ENCODE measurements around the gene KCNIP3.

Gene KCNIP3

GRCh38 chr2:95316466-95317122 lies 19.4 kb downstream of the KCNIP3 start:
- Histone ChIP-seq H3K9me3 (ENCODE audit: low read depth, low read length) (no peaks in the 10 kb centered on the region), H3K9ac (ENCODE audit: insufficient read length) (no peak overlapping the region), H3K36me3 (ENCODE audit: insufficient read depth, low read length) (no peaks in the 10 kb centered on the region), H3K4me3 (no peak overlapping the region), H3K27ac (no peak overlapping the region)
- DNase-seq (ENCODE audit: low read depth, low spot score): no peak
- TF ChIP-seq POLR2AphosphoS5 (IDR thresholded peaks at IDR 0.05; ENCODE audit: borderline replicate concordance, low read depth, low read length) (no peak), FOXP2 (optimal IDR thresholded peaks at IDR 0.05; ENCODE audit: control extremely low read depth, extremely low read length, insufficient read depth) (no peak), EZH2 (IDR thresholded peaks at IDR 0.05) (no peak)

DNA sequence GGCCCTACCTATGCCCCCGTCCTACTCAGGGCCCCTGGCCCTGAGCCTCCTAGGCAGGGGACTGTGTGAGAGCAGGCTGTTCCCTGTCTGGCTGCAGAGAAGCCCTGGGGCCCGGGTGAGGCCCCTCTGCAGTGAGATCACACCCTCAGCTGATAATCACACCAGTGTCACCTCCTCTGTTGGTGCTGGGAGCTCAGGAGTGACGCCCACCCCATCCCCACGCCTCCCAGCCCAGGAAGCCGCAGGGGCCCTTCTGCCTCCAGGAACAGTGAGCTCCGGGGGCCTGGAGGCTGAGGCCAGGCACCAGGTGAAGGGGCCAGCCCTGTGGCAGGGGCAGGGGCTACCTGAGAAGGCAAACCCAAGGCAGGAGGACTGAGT lies 20.0 kb downstream of the KCNIP3 start:
- TF ChIP-seq FOXP2 (optimal IDR thresholded peaks at IDR 0.05; ENCODE audit: control extremely low read depth, extremely low read length, insufficient read depth) (no peak), POLR2AphosphoS5 (IDR thresholded peaks at IDR 0.05; ENCODE audit: borderline replicate concordance, low read depth, low read length) (no peak), EZH2 (IDR thresholded peaks at IDR 0.05) (no peak)
- no peak for DNase-seq (ENCODE audit: low read depth, low spot score)
- no peaks in the 10 kb centered on the region for H3K9me3 ChIP-seq (ENCODE audit: low read depth, low read length)
- H3K9ac ChIP-seq (ENCODE audit: insufficient read length): no peak overlapping the region
- H3K27ac ChIP-seq: no peak overlapping the region
- no peaks in the 10 kb centered on the region for H3K36me3 ChIP-seq (ENCODE audit: insufficient read depth, low read length)
- H3K4me3 ChIP-seq: no peak overlapping the region

- no peak for DNase-seq (ENCODE audit: low read depth, low spot score)
- Histone ChIP-seq H3K4me3 (no peak overlapping the region), H3K9ac (ENCODE audit: insufficient read length) (no peak overlapping the region), H3K27ac (no peak overlapping the region), H3K36me3 (ENCODE audit: insufficient read depth, low read length) (no peaks in the 10 kb centered on the region), H3K9me3 (ENCODE audit: low read depth, low read length) (no peaks in the 10 kb centered on the region)
- no peak for TF ChIP-seq POLR2AphosphoS5 (IDR thresholded peaks at IDR 0.05; ENCODE audit: borderline replicate concordance, low read depth, low read length)
- TF ChIP-seq EZH2 (IDR thresholded peaks at IDR 0.05): no peak
- no peak for TF ChIP-seq FOXP2 (optimal IDR thresholded peaks at IDR 0.05; ENCODE audit: control extremely low read depth, extremely low read length, insufficient read depth)
These were observed 20.7 kb downstream of the KCNIP3 start for GRCh38 chr2:95317665-95318425.

- DNase-seq (ENCODE audit: low read depth, low spot score): no peak
- H3K9me3 ChIP-seq (ENCODE audit: low read depth, low read length): no peaks in the 10 kb centered on the region
- TF ChIP-seq EZH2 (IDR thresholded peaks at IDR 0.05) (no peak), FOXP2 (optimal IDR thresholded peaks at IDR 0.05; ENCODE audit: control extremely low read depth, extremely low read length, insufficient read depth) (no peak), POLR2AphosphoS5 (IDR thresholded peaks at IDR 0.05; ENCODE audit: borderline replicate concordance, low read depth, low read length) (no peak)
- no peak overlapping the region for H3K9ac ChIP-seq (ENCODE audit: insufficient read length)
- no peaks in the 10 kb centered on the region for H3K36me3 ChIP-seq (ENCODE audit: insufficient read depth, low read length)
- no peak overlapping the region for H3K4me3 ChIP-seq
- no peak overlapping the region for H3K27ac ChIP-seq
These were observed 21.5 kb downstream of the KCNIP3 start for GRCh38 chr2:95318431-95319220.

GRCh38 chr2:95319481-95320343 lies 22.6 kb downstream of the KCNIP3 start:
- no peaks in the 10 kb centered on the region for H3K36me3 ChIP-seq (ENCODE audit: insufficient read depth, low read length)
- TF ChIP-seq EZH2 (IDR thresholded peaks at IDR 0.05) (no peak), POLR2AphosphoS5 (IDR thresholded peaks at IDR 0.05; ENCODE audit: borderline replicate concordance, low read depth, low read length) (no peak), FOXP2 (optimal IDR thresholded peaks at IDR 0.05; ENCODE audit: control extremely low read depth, extremely low read length, insufficient read depth) (no peak)
- no peak for DNase-seq (ENCODE audit: low read depth, low spot score)
- no peak overlapping the region for H3K4me3 ChIP-seq
- H3K27ac ChIP-seq: no peak overlapping the region
- H3K9ac ChIP-seq (ENCODE audit: insufficient read length): no peak overlapping the region
- no peaks in the 10 kb centered on the region for H3K9me3 ChIP-seq (ENCODE audit: low read depth, low read length)

- DNase-seq (ENCODE audit: low read depth, low spot score): no peak
- no peak overlapping the region for H3K9ac ChIP-seq (ENCODE audit: insufficient read length)
- no peaks in the 10 kb centered on the region for H3K36me3 ChIP-seq (ENCODE audit: insufficient read depth, low read length)
- no peaks in the 10 kb centered on the region for H3K9me3 ChIP-seq (ENCODE audit: low read depth, low read length)
- H3K4me3 ChIP-seq: no peak overlapping the region
- no peak overlapping the region for H3K27ac ChIP-seq
- TF ChIP-seq EZH2 (IDR thresholded peaks at IDR 0.05): no peak
- no peak for TF ChIP-seq FOXP2 (optimal IDR thresholded peaks at IDR 0.05; ENCODE audit: control extremely low read depth, extremely low read length, insufficient read depth)
- TF ChIP-seq POLR2AphosphoS5 (IDR thresholded peaks at IDR 0.05; ENCODE audit: borderline replicate concordance, low read depth, low read length): no peak
These were observed 23.2 kb downstream of the KCNIP3 start for GRCh38 chr2:95320344-95320712.

DNA sequence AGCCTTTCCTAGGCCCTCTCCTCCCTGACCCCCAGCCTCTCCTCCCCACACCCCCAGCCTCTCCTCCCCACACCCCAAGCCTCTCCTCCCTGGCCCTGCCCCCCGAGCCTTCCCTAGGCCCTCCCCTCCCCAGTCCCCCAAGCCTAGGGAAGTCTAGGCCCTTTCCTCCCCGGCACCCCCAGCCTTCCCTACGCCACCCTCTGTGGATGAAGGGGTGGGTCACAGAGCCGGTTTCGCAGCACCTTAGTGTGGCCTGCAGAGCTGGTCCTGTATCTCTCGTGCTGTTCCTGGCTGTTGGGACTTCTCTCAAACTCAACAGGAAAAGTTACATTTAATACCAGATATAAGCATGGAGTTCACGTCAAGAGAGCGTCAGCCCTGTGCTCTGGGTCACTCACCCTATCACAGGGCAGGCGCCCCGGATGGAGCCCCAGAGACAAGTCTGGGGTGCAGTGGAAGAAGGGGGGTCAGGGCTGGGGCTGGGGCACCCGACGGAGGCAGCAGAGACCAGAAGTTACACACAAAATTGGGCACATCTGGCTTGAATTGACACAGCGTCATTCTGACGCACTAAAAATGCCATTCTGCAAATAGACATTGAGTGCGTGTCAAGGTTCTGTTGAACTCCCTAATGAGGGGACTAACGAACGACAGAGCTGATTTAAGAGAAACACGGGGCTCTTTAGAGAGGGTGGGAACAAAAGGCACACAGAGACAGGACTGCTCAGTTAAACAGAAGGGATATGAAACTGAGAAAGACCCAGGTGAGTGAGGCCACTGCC lies 24.0 kb downstream of the KCNIP3 start:
- Histone ChIP-seq H3K4me3 (no peak overlapping the region), H3K9ac (ENCODE audit: insufficient read length) (no peak overlapping the region), H3K27ac (no peak overlapping the region), H3K36me3 (ENCODE audit: insufficient read depth, low read length) (no peaks in the 10 kb centered on the region), H3K9me3 (ENCODE audit: low read depth, low read length) (no peaks in the 10 kb centered on the region)
- no peak for DNase-seq (ENCODE audit: low read depth, low spot score)
- no peak for TF ChIP-seq FOXP2 (optimal IDR thresholded peaks at IDR 0.05; ENCODE audit: control extremely low read depth, extremely low read length, insufficient read depth)
- no peak for TF ChIP-seq EZH2 (IDR thresholded peaks at IDR 0.05)
- no peak for TF ChIP-seq POLR2AphosphoS5 (IDR thresholded peaks at IDR 0.05; ENCODE audit: borderline replicate concordance, low read depth, low read length)
